ENCODE measurements around the gene C1QTNF2.

- TF ChIP-seq CTCF (IDR thresholded peaks at IDR 0.05) (no peak), EZH2 (IDR thresholded peaks at IDR 0.05; ENCODE audit: borderline replicate concordance, insufficient read depth, low read depth, low read length, poor library complexity, severe bottlenecking) (no peak)
Observed at GRCh38 chr5:160318409-160318808, 52.0 kb downstream of the C1QTNF2 start.

Data from B cell (primary cell).